Liver (tissue), 9 donors: ENCODE results near the gene WNT10A. TPM values are rescaled to one million over a fixed set of nuclear protein-coding genes. Genes with fewer than 3 reads are reported as not detected.

Experiments
- DNase-seq: peaks from one replicate; pipeline ENCODE4 v3.0.0-alpha.2; 2017; ENCODE audit warnings: low spot score
- H3K27ac ChIP-seq, 2 donors: one replicate each; pipeline ENCODE4 v1.7.0; 2013; ENCODE audit warnings: inconsistent platforms in 2 of 2, low read length in 2 of 2, control low read depth in 1 of 2, low read depth in 1 of 2, mild to moderate bottlenecking in 1 of 2
- H3K27me3 ChIP-seq, 4 donors: one replicate each; pipeline versions ENCODE4 v1.6.1 to v1.7.0; 2013; ENCODE audit warnings: low read length in 3 of 4, inconsistent platforms in 1 of 4, mild to moderate bottlenecking in 1 of 4, moderate library complexity in 1 of 4; ENCODE audit not compliant: control insufficient read depth in 4 of 4, insufficient read depth in 4 of 4
- H3K36me3 ChIP-seq, 4 donors: one replicate each; pipeline versions ENCODE4 v1.6.1 to v1.7.0; 2013; ENCODE audit warnings: low read length in 3 of 4, mild to moderate bottlenecking in 3 of 4, low read depth in 1 of 4, moderate library complexity in 1 of 4; ENCODE audit not compliant: control insufficient read depth in 4 of 4, insufficient read depth in 3 of 4
- H3K4me1 ChIP-seq, 4 donors: one replicate each; pipeline versions ENCODE4 v1.6.1 to v1.7.0; 2013; ENCODE audit warnings: low read length in 3 of 4, mild to moderate bottlenecking in 3 of 4, moderate library complexity in 1 of 4; ENCODE audit not compliant: control insufficient read depth in 4 of 4, insufficient read depth in 4 of 4
- H3K4me3 ChIP-seq, 3 donors: one replicate each; pipeline versions ENCODE4 v1.6.1 to v1.7.0; 2013; ENCODE audit warnings: low read length in 3 of 3, control low read depth in 1 of 3, low read depth in 1 of 3, mild to moderate bottlenecking in 1 of 3
- H3K9ac ChIP-seq, 2 donors: one replicate each; pipeline ENCODE4 v1.7.0; 2013; ENCODE audit warnings: low read length in 2 of 2, mild to moderate bottlenecking in 2 of 2, moderate library complexity in 2 of 2, control low read depth in 1 of 2, low read depth in 1 of 2
- H3K9me3 ChIP-seq, 4 donors: one replicate each; pipeline versions ENCODE4 v1.6.1 to v1.7.0; 2013; ENCODE audit warnings: low read length in 3 of 4; ENCODE audit not compliant: control insufficient read depth in 4 of 4
- ATF3 ChIP-seq: IDR thresholded peaks from 2 replicates; pipeline ENCODE4 v1.6.1; 2016; ENCODE audit warnings: antibody characterized with exemption
- CTCF ChIP-seq: fragments of 150-350 bp; IDR thresholded peaks from 2 replicates; pipeline ENCODE4 v1.5.1; 2017; ENCODE audit warnings: improper control_type of control experiment, low read depth, low read length; ENCODE audit not compliant: missing input control
- FOXA1 ChIP-seq: IDR thresholded peaks from 2 replicates; pipeline ENCODE4 v1.6.1; 2016; ENCODE audit warnings: antibody characterized with exemption
- HNF4A ChIP-seq, 2 donors: conservative IDR thresholded peaks; 2 replicates each; pipeline ENCODE4 v1.6.1; 2016; ENCODE audit warnings: antibody characterized with exemption in 2 of 2, mild to moderate bottlenecking in 2 of 2
- HNF4G ChIP-seq: IDR thresholded peaks from 2 replicates; pipeline ENCODE4 v1.6.1; 2016; ENCODE audit warnings: antibody characterized with exemption
- MAX ChIP-seq: IDR thresholded peaks from 2 replicates; pipeline ENCODE4 v1.6.1; 2016; ENCODE audit warnings: antibody characterized with exemption
- NR2F2 ChIP-seq: IDR thresholded peaks from 2 replicates; pipeline ENCODE4 v1.6.1; 2016; ENCODE audit warnings: antibody characterized with exemption
- RAD21 ChIP-seq, 2 donors: IDR thresholded peaks; 2 replicates each; pipeline ENCODE4 v1.6.1; 2016; ENCODE audit warnings: antibody characterized with exemption in 2 of 2, mild to moderate bottlenecking in 2 of 2
- REST ChIP-seq: IDR thresholded peaks from 2 replicates; pipeline ENCODE4 v1.6.1; 2016; ENCODE audit warnings: antibody characterized with exemption, mild to moderate bottlenecking
- RXRA ChIP-seq, 2 donors: IDR thresholded peaks; 2 replicates each; pipeline ENCODE4 v1.6.1; 2017 to 2018; ENCODE audit warnings: antibody characterized with exemption in 2 of 2, mild to moderate bottlenecking in 1 of 2
- TAF1 ChIP-seq: conservative IDR thresholded peaks from 2 replicates; pipeline ENCODE4 v1.6.1; 2016; ENCODE audit warnings: antibody characterized with exemption, mild to moderate bottlenecking
- YY1 ChIP-seq: IDR thresholded peaks from 2 replicates; pipeline ENCODE4 v1.6.1; 2016; ENCODE audit warnings: antibody characterized with exemption, mild to moderate bottlenecking
- ZBTB33 ChIP-seq: IDR thresholded peaks from 2 replicates; pipeline ENCODE4 v1.6.1; 2016; ENCODE audit warnings: antibody characterized with exemption
- WGBS: extraction: QIAGEN DNeasy Blood & Tissue Kit; methylation state at CpG from one replicate; pipeline ENCODE4 v1.1.7; 2013; 5-methylcytosine and 5-hydroxymethylcytosine counted together
- polyA plus RNA-seq, 2 donors: library from polyadenylated mRNA; stranded (reverse) in 1 of 2; unstranded in 1 of 2; fragments of 200-250 nt in 1 of 2; fragments of >200 nt in 1 of 2; fragmentation: Nextera tagmentation in 1 of 2; extraction: Ambion mirVana in 1 of 2; gene quantifications; one replicate each; pipeline versions ENCODE4 v1.2.1 to v1.2.3, GENCODE V29; 2013 to 2015
- total RNA-seq, 2 donors: library from RNA; depleted of rRNA; stranded (reverse); fragments of >200 nt; gene quantifications; one replicate each; pipeline ENCODE4 v1.2.3, GENCODE V29; 2014
- donor health status: healthy.
- donor health status: healthy.
- donor health status: healthy.
- donor health status: healthy.
- donor health status: healthy.

WNT10A gene
- total and polyA plus RNA-seq, 4 donors, result 0.01 to 0.08 (median 0.05) TPM; not detected in 1

- Histone ChIP-seq H3K36me3 (no peaks in the 10 kb centered on the region), H3K4me3 (peak overlapping the region in 1 of 3 donors; percentile 44), H3K4me1 (peaks cover 4 to 20% (median 12%) of the 10 kb centered on the region in 4 donors), H3K9ac (no peak overlapping the region), H3K27me3 (peaks cover 4 to 11% (median 8%) of the 10 kb centered on the region in 4 donors), H3K27ac (peak overlapping the region in 1 of 2 donors; percentile 8), H3K9me3 (no peaks in the 10 kb centered on the region)
- 29% methylated on average over 10 of the region's 10 CpGs for WGBS
- no peak for TF ChIP-seq MAX
- no peak for DNase-seq
These were observed 12.9 kb downstream of the WNT10A start for GRCh38 chr2:218893349-218894150.

GRCh38 chr2:218894151-218894879, 13.7 kb downstream of the WNT10A start:
- Histone ChIP-seq H3K4me1 (peaks cover 4 to 21% (median 13%) of the 10 kb centered on the region in 4 donors), H3K9ac (no peak overlapping the region), H3K36me3 (no peaks in the 10 kb centered on the region), H3K4me3 (no peak overlapping the region), H3K27me3 (peaks cover 4 to 16% (median 9%) of the 10 kb centered on the region in 4 donors), H3K27ac (no peak overlapping the region), H3K9me3 (no peaks in the 10 kb centered on the region)
- WGBS, result 36% methylated on average over 12 of the region's 12 CpGs
- TF ChIP-seq FOXA1 (no peak), MAX (no peak), ATF3 (no peak), CTCF (no peak), RAD21 (IDR thresholded peaks at IDR 0.05) (no peak), NR2F2 (no peak), ZBTB33 (no peak), HNF4G (no peak), TAF1 (no peak), RXRA (IDR thresholded peaks at IDR 0.05) (no peak), YY1 (no peak), REST (no peak), HNF4A (conservative IDR thresholded peaks at IDR 0.05) (no peak)
- no peak for DNase-seq
